Islet of Langerhans (tissue), 1 donor: ENCODE results near the gene RNF144A.

Experiments
- FAIRE-seq: peaks from one replicate; lab custom pipeline; 2011; peaks lifted over from hg19 to GRCh38; lab: Jason Lieb, UNC

Gene RNF144A

GRCh38 chr2:7009207-7009911, 92.1 kb downstream of the RNF144A start:
- no peak for FAIRE-seq

- FAIRE-seq = no peak
Observed at GRCh38 chr2:7010391-7011054, 93.3 kb downstream of the RNF144A start.

GRCh38 chr2:7011356-7012083, 94.3 kb downstream of the RNF144A start:
- peak; percentile 89 for FAIRE-seq

- no peak for FAIRE-seq
Observed at GRCh38 chr2:7012141-7012764, 95.0 kb downstream of the RNF144A start.

GRCh38 chr2:7013471-7014160, 96.4 kb downstream of the RNF144A start:
- FAIRE-seq = no peak

- FAIRE-seq = no peak
Observed at GRCh38 chr2:7014174-7014640, 97.0 kb downstream of the RNF144A start.

GRCh38 chr2:7015007-7015950, 98.1 kb downstream of the RNF144A start:
- FAIRE-seq = no peak

GRCh38 chr2:7016148-7016547, 98.9 kb downstream of the RNF144A start:
- no peak for FAIRE-seq

- peak; percentile 9 for FAIRE-seq
Observed at GRCh38 chr2:7016601-7017211, 99.5 kb downstream of the RNF144A start.

- no peak for FAIRE-seq
Observed at GRCh38 chr2:7017671-7018281, 100.6 kb downstream of the RNF144A start.

GRCh38 chr2:7018282-7018701, 101.1 kb downstream of the RNF144A start:
- no peak for FAIRE-seq

GRCh38 chr2:7018767-7019166, 101.6 kb downstream of the RNF144A start:
- FAIRE-seq = no peak

GRCh38 chr2:7019191-7019590, 102.0 kb downstream of the RNF144A start:
- FAIRE-seq = no peak

- no peak for FAIRE-seq
Observed at GRCh38 chr2:7020059-7020458, 102.8 kb downstream of the RNF144A start.

- FAIRE-seq = no peak
Observed at GRCh38 chr2:7020468-7020867, 103.3 kb downstream of the RNF144A start.

GRCh38 chr2:7020939-7021470, 103.8 kb downstream of the RNF144A start:
- FAIRE-seq = no peak

GRCh38 chr2:7022492-7023385, 105.5 kb downstream of the RNF144A start:
- no peak for FAIRE-seq

- FAIRE-seq = no peak
Observed at GRCh38 chr2:7023542-7023941, 106.3 kb downstream of the RNF144A start.

- FAIRE-seq = no peak
Observed at GRCh38 chr2:7024261-7024660, 107.0 kb downstream of the RNF144A start.
